Left lung (tissue), 8 donors: ENCODE data around the gene HDHD3. TPM values are rescaled to one million over a fixed set of nuclear protein-coding genes. Genes with fewer than 3 reads are reported as not detected.

Source experiments
- polyA plus RNA-seq, 6 donors: library from polyadenylated mRNA; unstranded; fragments of 120-200 nt; gene quantifications; one replicate each; pipeline ENCODE4 v1.2.1, GENCODE V29; 2013; ENCODE audit not compliant: insufficient read length in 6 of 6
- total RNA-seq, 2 donors: library from RNA; stranded (reverse); fragmentation: NEBNext Ultra II Directional; extraction: Animal tissue kit (Norgen Biotek cat#: 25700); gene quantifications; one replicate each; pipeline ENCODE4 v1.2.1, GENCODE V29; 2021
- donor health status: DM: no; HTN: yes; CAD: no.
- donor health status: DM: no; HTN: no; CAD: no.

HDHD3 gene
- total and polyA plus RNA-seq, 8 donors, result 12.3 to 19.9 (median 14.9) TPM

Other genes with a start within 250 kb of the HDHD3 start
- 10 to 100 TPM; 22.0 to 39.3 TPM for gene SLC31A2, start 226.0 kb downstream of the HDHD3 start, total RNA-seq
- gene SLC31A2, start 226.0 kb downstream of the HDHD3 start, polyA plus RNA-seq, result 1 to 10 TPM; 2.4 to 3.4 (median 2.7) TPM
- gene FKBP15, start 155.7 kb downstream of the HDHD3 start, total RNA-seq, result 10 to 100 TPM; 35.7 to 55.3 TPM
- 10 to 100 TPM; 30.4 to 36.5 (median 32.0) TPM for gene FKBP15, start 155.7 kb downstream of the HDHD3 start, polyA plus RNA-seq
- gene SLC31A1, start 155.4 kb downstream of the HDHD3 start, total RNA-seq, result 10 to 100 TPM; 34.7 to 45.0 TPM
- 10 to 100 TPM; 14.8 to 18.2 (median 16.7) TPM for gene SLC31A1, start 155.4 kb downstream of the HDHD3 start, polyA plus RNA-seq
- 10 to 100 TPM; 27.8 to 32.7 TPM for gene CDC26, start 101.4 kb downstream of the HDHD3 start, total RNA-seq
- gene CDC26, start 101.4 kb downstream of the HDHD3 start, polyA plus RNA-seq, result 10 to 100 TPM; 29.6 to 37.2 (median 33.0) TPM
- 10 to 100 TPM; 16.6 to 22.4 TPM for gene PRPF4, start 101.3 kb downstream of the HDHD3 start, total RNA-seq
- gene PRPF4, start 101.3 kb downstream of the HDHD3 start, polyA plus RNA-seq, result 10 to 100 TPM; 29.3 to 34.0 (median 30.4) TPM
- not detected for gene RNF183, start 73.6 kb downstream of the HDHD3 start, total RNA-seq
- under 1 TPM; 0.30 to 0.73 (median 0.49) TPM for gene RNF183, start 73.6 kb downstream of the HDHD3 start, polyA plus RNA-seq
- gene WDR31, start 36.7 kb downstream of the HDHD3 start, total RNA-seq, result 1 to 10 TPM; 3.5 to 4.4 TPM
- gene WDR31, start 36.7 kb downstream of the HDHD3 start, polyA plus RNA-seq, result 1 to 10 TPM; 5.7 to 8.0 (median 6.5) TPM
- gene BSPRY, start 27.4 kb downstream of the HDHD3 start, total RNA-seq, result 10 to 100 TPM; 11.2 to 17.9 TPM
- gene BSPRY, start 27.4 kb downstream of the HDHD3 start, polyA plus RNA-seq, result 1 to 10 TPM; 7.5 to 9.3 (median 7.9) TPM
- 10 to 100 TPM; 36.8 to 48.7 TPM for gene ALAD, start 24.3 kb upstream of the HDHD3 start, total RNA-seq
- 10 to 100 TPM; 39.9 to 50.7 (median 44.7) TPM for gene ALAD, start 24.3 kb upstream of the HDHD3 start, polyA plus RNA-seq
- 10 to 100 TPM; 24.1 to 43.3 TPM for gene POLE3, start 33.7 kb upstream of the HDHD3 start, total RNA-seq
- gene POLE3, start 33.7 kb upstream of the HDHD3 start, polyA plus RNA-seq, result 10 to 100 TPM; 58.7 to 69.0 (median 66.4) TPM
- under 1 TPM; 0.47 to 0.73 TPM for gene C9orf43, start 33.8 kb upstream of the HDHD3 start, total RNA-seq
- gene C9orf43, start 33.8 kb upstream of the HDHD3 start, polyA plus RNA-seq, result 1 to 10 TPM in 2 of 6 donors, under 1 TPM in 4; 0.53 to 1.2 (median 0.87) TPM
- gene RGS3, start 86.7 kb upstream of the HDHD3 start, total RNA-seq, result 10 to 100 TPM; 77.8 to 96.9 TPM
- gene RGS3, start 86.7 kb upstream of the HDHD3 start, polyA plus RNA-seq, result 10 to 100 TPM; 69.6 to 92.4 (median 74.5) TPM